HepG2 (cell line): Measurements from ENCODE around the gene ABCC1. TPM values are rescaled to one million over a fixed set of nuclear protein-coding genes. Genes with fewer than 3 reads are reported as not detected.

Source experiments
- EEA1 ChIP-seq: sonication (generic); formaldehyde crosslinking; IDR thresholded peaks from 2 replicates; pipeline ENCODE4 v1.5.1; 2020; ENCODE audit warnings: mild to moderate bottlenecking, missing genetic modification reagents, borderline replicate concordance
- FIP1L1 ChIP-seq: fragments of 200-400 bp; formaldehyde crosslinking; IDR thresholded peaks from 2 replicates; pipeline ENCODE4 v1.6.1; 2018; ENCODE audit warnings: low read depth, mild to moderate bottlenecking, low read length, moderate library complexity, borderline replicate concordance; ENCODE audit not compliant: insufficient read depth
- HOXA5 ChIP-seq: sonication (generic); formaldehyde crosslinking; IDR thresholded peaks from 2 replicates; pipeline ENCODE4 v1.4.0; 2020; ENCODE audit warnings: missing genetic modification reagents
- HOXA9 ChIP-seq: sonication (generic); formaldehyde crosslinking; IDR thresholded peaks from 2 replicates; pipeline ENCODE4 v1.8.1; 2022; ENCODE audit warnings: missing genetic modification reagents, mild to moderate bottlenecking, moderate library complexity, borderline replicate concordance
- KLF16 ChIP-seq, 2 experiments: sonication (generic) in 1 of 2; formaldehyde crosslinking in 1 of 2; IDR thresholded peaks; 2 replicates each; pipeline versions ENCODE4 v1.6.1 to v1.8.0; 2016 to 2023; ENCODE audit warnings: missing genetic modification reagents in 2 of 2, missing compliant biosample characterization in 1 of 2
- MEIS2 ChIP-seq: sonication (generic); formaldehyde crosslinking; IDR thresholded peaks from 2 replicates; pipeline ENCODE4 v1.9.0; 2021; ENCODE audit warnings: mild to moderate bottlenecking, missing genetic modification reagents
- PHF5A ChIP-seq: IDR thresholded peaks from one replicate; pipeline ENCODE4 v1.6.1; 2018; ENCODE audit warnings: low read depth, missing genetic modification reagents; ENCODE audit not compliant: unreplicated experiment
- PHF8 ChIP-seq: sonication (generic); formaldehyde crosslinking; IDR thresholded peaks from 2 replicates; pipeline ENCODE4 v1.5.0; 2020; ENCODE audit warnings: missing genetic modification reagents
- PRDM10 ChIP-seq: sonication (generic); formaldehyde crosslinking; IDR thresholded peaks from 2 replicates; pipeline ENCODE4 v1.4.0; 2020; ENCODE audit warnings: low read depth, missing genetic modification reagents
- RBAK ChIP-seq: sonication (generic); formaldehyde crosslinking; IDR thresholded peaks from 2 replicates; pipeline ENCODE4 v1.5.1; 2020; ENCODE audit warnings: mild to moderate bottlenecking, missing genetic modification reagents
- RFXAP ChIP-seq: sonication (generic); formaldehyde crosslinking; IDR thresholded peaks from 2 replicates; pipeline ENCODE4 v1.4.0; 2020; ENCODE audit warnings: missing genetic modification reagents, borderline replicate concordance
- SP2 ChIP-seq: sonication (generic); formaldehyde crosslinking; IDR thresholded peaks from 2 replicates; pipeline ENCODE4 v1.5.1; 2020; ENCODE audit warnings: mild to moderate bottlenecking, missing genetic modification reagents
- SP5 ChIP-seq: IDR thresholded peaks from 2 replicates; pipeline ENCODE4 v1.6.1; 2016; ENCODE audit warnings: low read depth, borderline replicate concordance
- SRY ChIP-seq: sonication (generic); formaldehyde crosslinking; IDR thresholded peaks from 2 replicates; pipeline ENCODE4 v1.8.0; 2022; ENCODE audit warnings: mild to moderate bottlenecking, missing genetic modification reagents
- STAT6 ChIP-seq: sonication (generic); formaldehyde crosslinking; IDR thresholded peaks from 2 replicates; pipeline ENCODE4 v1.4.0; 2020; ENCODE audit warnings: missing genetic modification reagents, mild to moderate bottlenecking, borderline replicate concordance
- SUZ12 ChIP-seq: fragments of 150-350 bp; IDR thresholded peaks from 2 replicates; pipeline ENCODE4 v1.6.1; 2014; ENCODE audit warnings: low read depth, low read length
- ZNF337 ChIP-seq: sonication (generic); formaldehyde crosslinking; IDR thresholded peaks from 2 replicates; pipeline ENCODE4 v1.5.1; 2020; ENCODE audit warnings: missing genetic modification reagents, low read depth, mild to moderate bottlenecking, borderline replicate concordance
- ZNF589 ChIP-seq: sonication (generic); formaldehyde crosslinking; conservative IDR thresholded peaks from 2 replicates; pipeline ENCODE4 v1.8.0; 2022; ENCODE audit warnings: mild to moderate bottlenecking, moderate library complexity, missing genetic modification reagents
- polyA plus RNA-seq, 8 experiments: library from polyadenylated mRNA; depleted of rRNA in 3 of 8; stranded (reverse) in 7 of 8; unstranded in 1 of 8; fragments of >200 nt; fragmentation: Illumina TruSeq in 4 of 8; extraction: Trizol in 4 of 8; gene quantifications; 2 replicates each; pipeline versions ENCODE4 v1.2.1 to v1.2.3, GENCODE V29; 2011 to 2016; ENCODE audit warnings: low read depth in 4 of 8, missing spikeins in 1 of 8, mixed read lengths in 1 of 8; ENCODE audit not compliant: insufficient read depth in 1 of 8
- total RNA-seq, 5 experiments: library from RNA; depleted of rRNA; stranded (reverse); fragments of >200 nt; fragmentation: Illumina TruSeq; extraction: Trizol; gene quantifications; 2 replicates each; pipeline ENCODE4 v1.2.3, GENCODE V29; 2016; ENCODE audit warnings: low read depth in 1 of 5
- TF ChIP-seq, protein P1 (sequence below): sonication (generic); formaldehyde crosslinking; conservative IDR thresholded peaks from 2 replicates; pipeline ENCODE4 v1.8.0; 2022; ENCODE audit warnings: mild to moderate bottlenecking, moderate library complexity, missing genetic modification reagents

ABCC1 gene
- total and polyA plus RNA-seq, 2 of the 13 experiments (the other 11 are each of a cell fraction or from before 2014, with no cell fraction given), result 13.0 to 30.6 TPM

- TF ChIP-seq, protein P1, sequence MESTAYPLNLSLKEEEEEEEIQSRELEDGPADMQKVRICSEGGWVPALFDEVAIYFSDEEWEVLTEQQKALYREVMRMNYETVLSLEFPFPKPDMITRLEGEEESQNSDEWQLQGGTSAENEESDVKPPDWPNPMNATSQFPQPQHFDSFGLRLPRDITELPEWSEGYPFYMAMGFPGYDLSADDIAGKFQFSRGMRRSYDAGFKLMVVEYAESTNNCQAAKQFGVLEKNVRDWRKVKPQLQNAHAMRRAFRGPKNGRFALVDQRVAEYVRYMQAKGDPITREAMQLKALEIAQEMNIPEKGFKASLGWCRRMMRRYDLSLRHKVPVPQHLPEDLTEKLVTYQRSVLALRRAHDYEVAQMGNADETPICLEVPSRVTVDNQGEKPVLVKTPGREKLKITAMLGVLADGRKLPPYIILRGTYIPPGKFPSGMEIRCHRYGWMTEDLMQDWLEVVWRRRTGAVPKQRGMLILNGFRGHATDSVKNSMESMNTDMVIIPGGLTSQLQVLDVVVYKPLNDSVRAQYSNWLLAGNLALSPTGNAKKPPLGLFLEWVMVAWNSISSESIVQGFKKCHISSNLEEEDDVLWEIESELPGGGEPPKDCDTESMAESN (CRISPR knock-in tag), result no peak
- TF ChIP-seq KLF16 (CRISPR knock-in tag; IDR thresholded peaks at IDR 0.05) (peak in 1 of 2 experiments; percentile 52; a peak in 1 of 4 replicates), STAT6 (CRISPR knock-in tag) (no peak), MEIS2 (CRISPR knock-in tag) (peak; percentile 48; the same call in 1 of the 2 replicates), ZNF589 (CRISPR knock-in tag) (no peak), SUZ12 (no peak), ZNF337 (CRISPR knock-in tag) (no peak), HOXA5 (no peak), PRDM10 (CRISPR knock-in tag) (no peak), EEA1 (CRISPR knock-in tag) (no peak), RBAK (CRISPR knock-in tag) (no peak), PHF8 (CRISPR knock-in tag) (no peak; the same call in 1 of the 2 replicates), SP2 (CRISPR knock-in tag) (no peak), SRY (peak; percentile 62; the same call in 1 of the 2 replicates), SP5 (peak; percentile 65; the same call in 1 of the 2 replicates), FIP1L1 (no peak), PHF5A (no peak), RFXAP (no peak), HOXA9 (CRISPR knock-in tag) (no peak)
Measured at GRCh38 chr16:16021988-16022682, 72.7 kb downstream of the ABCC1 start (continued).
